ENCODE results near the gene DMWD.

DNA sequence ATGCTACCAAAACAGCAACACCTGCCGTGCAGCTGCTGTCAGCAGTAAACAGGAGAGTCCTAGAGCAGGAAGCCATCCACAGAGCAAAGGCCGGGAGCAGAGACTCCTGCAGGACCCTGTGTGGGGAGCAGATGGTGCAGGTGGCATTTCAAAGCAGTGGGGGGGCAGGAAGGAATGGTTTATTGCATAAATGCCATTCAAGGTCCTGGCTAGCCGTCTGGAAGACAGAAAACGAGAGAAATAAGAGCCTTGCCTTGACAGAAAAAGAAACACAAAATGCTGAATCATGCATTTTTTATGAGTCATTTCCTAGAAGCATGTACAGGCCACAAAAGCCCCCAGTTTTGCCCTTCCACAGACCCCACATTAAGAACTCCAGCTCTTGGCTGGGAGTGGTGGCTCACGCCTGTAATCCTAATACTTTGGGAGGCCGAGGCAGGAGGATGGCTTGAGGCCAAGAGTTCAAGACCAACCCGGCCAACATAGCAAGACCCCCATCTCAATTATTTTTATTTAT lies 17.1 kb upstream of the DMWD start:
- TF ChIP-seq, protein P1, sequence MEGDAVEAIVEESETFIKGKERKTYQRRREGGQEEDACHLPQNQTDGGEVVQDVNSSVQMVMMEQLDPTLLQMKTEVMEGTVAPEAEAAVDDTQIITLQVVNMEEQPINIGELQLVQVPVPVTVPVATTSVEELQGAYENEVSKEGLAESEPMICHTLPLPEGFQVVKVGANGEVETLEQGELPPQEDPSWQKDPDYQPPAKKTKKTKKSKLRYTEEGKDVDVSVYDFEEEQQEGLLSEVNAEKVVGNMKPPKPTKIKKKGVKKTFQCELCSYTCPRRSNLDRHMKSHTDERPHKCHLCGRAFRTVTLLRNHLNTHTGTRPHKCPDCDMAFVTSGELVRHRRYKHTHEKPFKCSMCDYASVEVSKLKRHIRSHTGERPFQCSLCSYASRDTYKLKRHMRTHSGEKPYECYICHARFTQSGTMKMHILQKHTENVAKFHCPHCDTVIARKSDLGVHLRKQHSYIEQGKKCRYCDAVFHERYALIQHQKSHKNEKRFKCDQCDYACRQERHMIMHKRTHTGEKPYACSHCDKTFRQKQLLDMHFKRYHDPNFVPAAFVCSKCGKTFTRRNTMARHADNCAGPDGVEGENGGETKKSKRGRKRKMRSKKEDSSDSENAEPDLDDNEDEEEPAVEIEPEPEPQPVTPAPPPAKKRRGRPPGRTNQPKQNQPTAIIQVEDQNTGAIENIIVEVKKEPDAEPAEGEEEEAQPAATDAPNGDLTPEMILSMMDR (IDR thresholded peaks at IDR 0.05): no peak
- no peak for TF ChIP-seq POLR2A (IDR thresholded peaks at IDR 0.05)

Data from uterus (tissue), 2 donors.